GM12873 (cell line): ENCODE measurements around the gene RBPJ.

Experiments
- TF ChIP-seq, protein P1 (sequence below): IDR thresholded peaks from 2 replicates; pipeline ENCODE4 v1.5.1; 2012; ENCODE audit warnings: low read depth, mild to moderate bottlenecking, moderate library complexity, low read length, control low read depth; ENCODE audit not compliant: insufficient read depth; ENCODE audit errors: missing control alignments

The RBPJ gene

DNA sequence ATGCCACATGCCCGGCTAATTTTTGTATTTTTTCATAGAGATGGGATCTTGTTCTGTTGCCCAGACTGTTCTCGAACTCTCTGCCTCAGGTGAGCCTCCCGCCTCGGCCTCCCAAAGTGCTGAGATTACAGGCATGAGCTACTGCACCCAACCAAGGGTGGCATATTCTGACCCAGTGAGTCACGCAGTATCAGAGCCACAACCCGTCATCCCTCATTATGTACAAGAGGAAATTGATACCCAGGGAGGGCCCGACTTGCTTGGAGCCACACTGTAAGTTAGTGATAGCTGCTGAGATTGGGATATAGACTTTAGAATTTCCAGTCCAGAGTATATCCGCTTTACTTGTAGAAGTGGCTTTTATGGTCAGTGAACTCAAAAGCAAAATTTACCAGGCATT is 154.9 kb downstream of the RBPJ start:
- TF ChIP-seq, protein P1, sequence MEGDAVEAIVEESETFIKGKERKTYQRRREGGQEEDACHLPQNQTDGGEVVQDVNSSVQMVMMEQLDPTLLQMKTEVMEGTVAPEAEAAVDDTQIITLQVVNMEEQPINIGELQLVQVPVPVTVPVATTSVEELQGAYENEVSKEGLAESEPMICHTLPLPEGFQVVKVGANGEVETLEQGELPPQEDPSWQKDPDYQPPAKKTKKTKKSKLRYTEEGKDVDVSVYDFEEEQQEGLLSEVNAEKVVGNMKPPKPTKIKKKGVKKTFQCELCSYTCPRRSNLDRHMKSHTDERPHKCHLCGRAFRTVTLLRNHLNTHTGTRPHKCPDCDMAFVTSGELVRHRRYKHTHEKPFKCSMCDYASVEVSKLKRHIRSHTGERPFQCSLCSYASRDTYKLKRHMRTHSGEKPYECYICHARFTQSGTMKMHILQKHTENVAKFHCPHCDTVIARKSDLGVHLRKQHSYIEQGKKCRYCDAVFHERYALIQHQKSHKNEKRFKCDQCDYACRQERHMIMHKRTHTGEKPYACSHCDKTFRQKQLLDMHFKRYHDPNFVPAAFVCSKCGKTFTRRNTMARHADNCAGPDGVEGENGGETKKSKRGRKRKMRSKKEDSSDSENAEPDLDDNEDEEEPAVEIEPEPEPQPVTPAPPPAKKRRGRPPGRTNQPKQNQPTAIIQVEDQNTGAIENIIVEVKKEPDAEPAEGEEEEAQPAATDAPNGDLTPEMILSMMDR, result no peak

DNA sequence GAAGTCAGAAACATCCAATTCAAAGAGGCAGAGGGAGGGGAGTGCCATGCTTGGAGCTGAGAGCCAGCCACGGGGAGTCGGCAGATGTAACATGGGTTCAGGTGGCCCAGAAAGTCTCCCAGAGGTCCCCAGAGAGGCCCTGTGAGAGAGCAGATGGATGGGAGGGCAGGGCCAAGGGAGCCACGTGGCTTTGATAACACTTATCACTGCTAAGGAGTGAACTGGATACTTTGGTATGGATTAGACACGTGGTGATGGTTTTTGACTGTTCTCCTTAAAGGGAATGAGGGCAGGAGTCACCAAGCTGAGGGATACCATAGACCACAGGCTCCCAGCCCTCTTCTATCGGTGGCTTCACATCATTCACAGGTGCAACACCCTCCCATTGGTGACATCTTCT is 155.7 kb downstream of the RBPJ start:
- TF ChIP-seq, protein P1, result no peak

DNA sequence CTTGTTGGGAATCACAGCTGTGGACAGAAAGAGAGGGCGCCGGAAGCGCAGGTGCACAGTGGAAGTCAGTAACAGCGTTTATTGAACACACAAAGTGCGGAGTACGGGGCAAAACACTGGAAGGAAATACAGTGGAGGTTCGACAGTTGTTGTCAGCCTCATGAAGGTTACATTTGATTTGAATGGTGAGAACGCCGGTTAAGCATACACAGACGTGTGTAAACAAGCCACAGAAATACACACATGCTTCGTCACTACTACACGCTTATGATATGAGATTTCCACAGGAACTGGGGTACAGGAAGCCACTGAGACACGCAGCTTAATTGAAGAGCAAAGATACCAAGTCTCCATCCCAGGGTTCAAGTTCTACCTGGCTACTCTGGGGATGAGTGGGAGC is 157.5 kb downstream of the RBPJ start:
- TF ChIP-seq, protein P1, result no peak

DNA sequence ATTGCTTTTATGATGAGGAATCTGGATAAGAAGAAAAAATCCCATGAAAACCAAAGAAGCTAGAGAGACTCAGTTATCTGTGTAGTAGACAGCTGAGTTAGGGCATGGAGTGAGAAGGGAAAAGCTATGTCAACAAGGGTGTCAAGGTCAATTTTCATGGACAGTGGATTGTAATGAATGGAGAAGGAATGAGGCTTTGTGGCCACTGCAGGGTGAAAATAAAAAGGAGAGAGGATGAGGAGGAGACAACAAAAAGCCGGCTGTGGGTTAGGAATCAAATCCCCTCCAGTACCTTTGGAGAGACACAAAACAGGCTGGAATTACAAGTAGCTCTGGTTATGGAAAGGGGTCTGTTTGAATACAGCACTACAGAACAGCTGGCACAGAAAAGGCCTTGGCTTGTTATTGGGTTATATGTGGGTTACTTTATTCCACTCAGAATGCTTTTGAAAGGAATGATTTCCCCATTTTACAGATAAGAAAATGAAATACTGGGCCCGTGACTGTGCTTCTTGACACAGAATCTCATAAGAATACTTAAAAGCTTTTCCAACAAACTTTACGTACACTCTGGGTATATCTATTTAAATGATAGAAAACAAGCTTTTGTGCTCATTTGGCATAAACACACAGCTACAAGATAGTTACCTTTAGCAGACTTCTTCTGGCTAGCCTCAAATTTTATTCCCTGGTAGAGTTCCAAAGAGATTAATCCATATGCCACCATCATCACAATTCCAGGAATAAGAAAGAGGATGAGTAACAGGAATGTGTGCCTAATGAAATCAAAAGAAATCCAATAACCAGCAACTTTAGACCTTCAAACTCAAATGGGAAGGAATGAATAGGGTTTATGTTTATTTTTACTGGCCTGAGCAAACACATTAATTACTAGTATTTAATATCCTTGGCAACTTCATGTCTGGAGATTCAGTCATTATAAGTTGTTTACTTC is 162.0 kb downstream of the RBPJ start:
- TF ChIP-seq, protein P1, result no peak

DNA sequence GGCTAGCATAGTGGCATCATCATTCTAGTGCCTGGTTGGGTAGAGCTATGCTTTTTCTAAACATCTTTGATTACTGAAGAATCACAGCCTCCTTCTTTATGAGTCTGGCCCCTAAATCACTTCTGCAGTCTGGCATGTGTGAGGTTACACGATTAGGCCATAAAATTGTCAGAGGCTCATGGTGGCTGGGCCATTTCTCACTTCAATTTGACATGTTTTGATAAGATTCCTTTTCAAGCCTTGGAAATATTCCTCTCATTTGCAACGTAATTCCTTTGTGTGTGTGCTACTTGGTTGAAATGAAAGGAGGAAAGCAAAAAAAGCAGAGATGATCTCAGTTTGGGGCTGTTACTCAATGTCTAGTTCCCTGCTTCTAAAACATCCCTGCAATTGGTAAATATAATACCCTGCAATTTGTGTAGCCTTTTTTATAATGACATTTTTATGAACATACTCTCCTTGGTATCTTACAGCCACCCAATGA is 163.3 kb downstream of the RBPJ start:
- TF ChIP-seq, protein P1, result no peak

DNA sequence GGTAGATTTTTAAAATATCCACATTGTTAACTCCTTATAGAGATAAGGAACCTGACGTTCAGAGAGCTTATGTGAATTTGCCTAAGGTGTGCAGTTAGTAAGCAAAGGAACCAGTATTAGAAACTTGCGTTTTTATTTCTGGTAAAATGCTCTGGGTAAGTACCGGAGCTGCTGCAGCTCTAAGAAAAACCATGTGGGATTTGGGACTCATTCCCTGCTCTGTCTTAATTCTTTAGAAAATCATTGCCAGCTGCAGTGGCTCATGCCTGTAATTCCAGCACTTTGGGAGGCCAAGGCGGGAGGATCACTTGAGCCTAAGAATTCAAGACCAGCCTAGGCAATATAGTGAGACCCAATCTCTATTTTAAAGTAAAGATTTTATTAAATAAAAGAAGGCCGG is 163.7 kb downstream of the RBPJ start:
- TF ChIP-seq, protein P1, result no peak
